ENCODE measurements around the gene RIN1.

The RIN1 gene

GRCh38 chr11:66282468-66283455 is 53.5 kb downstream of the RIN1 start:
- peak; percentile 98 to 99 for DNase-seq (ENCODE audit: low read depth in 2 of 2)
